Skeletal muscle cell (primary cell): ENCODE results near the gene DNAJB6.

Source experiments
- DNase-seq: peaks from one replicate; pipeline ENCODE4 v3.0.0-alpha.2; 2010; ENCODE audit warnings: low read depth
- H3K4me3 ChIP-seq: 2 replicates; pipeline ENCODE4 v1.5.1; 2011; ENCODE audit warnings: low read depth, mild to moderate bottlenecking, control low read depth, low read length, moderate library complexity

DNAJB6 gene

GRCh38 chr7:157359581-157359980, 22.8 kb downstream of the DNAJB6 start:
- H3K4me3 ChIP-seq = no peak overlapping the region
- DNase-seq = no peak

- no peak overlapping the region for H3K4me3 ChIP-seq
- no peak for DNase-seq
Observed at GRCh38 chr7:157360483-157361025, 23.8 kb downstream of the DNAJB6 start.

GRCh38 chr7:157361537-157361936, 24.7 kb downstream of the DNAJB6 start:
- H3K4me3 ChIP-seq = no peak overlapping the region
- DNase-seq = no peak

GRCh38 chr7:157362729-157363128, 25.9 kb downstream of the DNAJB6 start:
- DNase-seq = no peak
- no peak overlapping the region for H3K4me3 ChIP-seq

- no peak overlapping the region for H3K4me3 ChIP-seq
Observed at GRCh38 chr7:157366722-157367121, 29.9 kb downstream of the DNAJB6 start.

GRCh38 chr7:157368955-157369354, 32.2 kb downstream of the DNAJB6 start:
- no peak for DNase-seq
- no peak overlapping the region for H3K4me3 ChIP-seq

More at GRCh38 chr7:157366722-157367121, 29.9 kb downstream of the DNAJB6 start:
- no peak for DNase-seq

GRCh38 chr7:157370742-157371141, 33.9 kb downstream of the DNAJB6 start:
- H3K4me3 ChIP-seq = no peak overlapping the region
- no peak for DNase-seq

- no peak for DNase-seq
- no peak overlapping the region for H3K4me3 ChIP-seq
Observed at GRCh38 chr7:157371296-157371695, 34.5 kb downstream of the DNAJB6 start.

- H3K4me3 ChIP-seq = no peak overlapping the region
- DNase-seq = no peak
Observed at GRCh38 chr7:157372300-157373232, 35.8 kb downstream of the DNAJB6 start.

GRCh38 chr7:157373493-157373892, 36.7 kb downstream of the DNAJB6 start:
- H3K4me3 ChIP-seq = no peak overlapping the region
- DNase-seq = no peak

GRCh38 chr7:157375410-157375809, 38.6 kb downstream of the DNAJB6 start:
- DNase-seq = no peak
- no peak overlapping the region for H3K4me3 ChIP-seq

GRCh38 chr7:157377436-157378124, 40.8 kb downstream of the DNAJB6 start:
- H3K4me3 ChIP-seq = no peak overlapping the region
- DNase-seq = no peak

- DNase-seq = no peak
- no peak overlapping the region for H3K4me3 ChIP-seq
Observed at GRCh38 chr7:157378390-157378789, 41.6 kb downstream of the DNAJB6 start.

GRCh38 chr7:157379493-157379892, 42.7 kb downstream of the DNAJB6 start:
- no peak overlapping the region for H3K4me3 ChIP-seq
- DNase-seq = no peak

- H3K4me3 ChIP-seq = no peak overlapping the region
- DNase-seq = no peak
Observed at GRCh38 chr7:157380416-157380815, 43.6 kb downstream of the DNAJB6 start.

- no peak for DNase-seq
Observed at GRCh38 chr7:157383868-157384267, 47.1 kb downstream of the DNAJB6 start.

GRCh38 chr7:157384301-157384700, 47.5 kb downstream of the DNAJB6 start:
- DNase-seq = no peak
- H3K4me3 ChIP-seq = no peak overlapping the region

More at GRCh38 chr7:157383868-157384267, 47.1 kb downstream of the DNAJB6 start:
- no peak overlapping the region for H3K4me3 ChIP-seq

GRCh38 chr7:157386979-157387800, 50.4 kb downstream of the DNAJB6 start:
- H3K4me3 ChIP-seq = no peak overlapping the region
- peak; percentile 40 for DNase-seq

GRCh38 chr7:157388301-157388700, 51.5 kb downstream of the DNAJB6 start:
- no peak overlapping the region for H3K4me3 ChIP-seq

More at GRCh38 chr7:157388301-157388700, 51.5 kb downstream of the DNAJB6 start:
- DNase-seq = no peak
